ENCODE results near the gene CDH23.

Gene CDH23

GRCh38 chr10:71516890-71517289 is 120.2 kb downstream of the CDH23 start:
- no peak for DNase-seq (ENCODE audit: low read depth)

DNA sequence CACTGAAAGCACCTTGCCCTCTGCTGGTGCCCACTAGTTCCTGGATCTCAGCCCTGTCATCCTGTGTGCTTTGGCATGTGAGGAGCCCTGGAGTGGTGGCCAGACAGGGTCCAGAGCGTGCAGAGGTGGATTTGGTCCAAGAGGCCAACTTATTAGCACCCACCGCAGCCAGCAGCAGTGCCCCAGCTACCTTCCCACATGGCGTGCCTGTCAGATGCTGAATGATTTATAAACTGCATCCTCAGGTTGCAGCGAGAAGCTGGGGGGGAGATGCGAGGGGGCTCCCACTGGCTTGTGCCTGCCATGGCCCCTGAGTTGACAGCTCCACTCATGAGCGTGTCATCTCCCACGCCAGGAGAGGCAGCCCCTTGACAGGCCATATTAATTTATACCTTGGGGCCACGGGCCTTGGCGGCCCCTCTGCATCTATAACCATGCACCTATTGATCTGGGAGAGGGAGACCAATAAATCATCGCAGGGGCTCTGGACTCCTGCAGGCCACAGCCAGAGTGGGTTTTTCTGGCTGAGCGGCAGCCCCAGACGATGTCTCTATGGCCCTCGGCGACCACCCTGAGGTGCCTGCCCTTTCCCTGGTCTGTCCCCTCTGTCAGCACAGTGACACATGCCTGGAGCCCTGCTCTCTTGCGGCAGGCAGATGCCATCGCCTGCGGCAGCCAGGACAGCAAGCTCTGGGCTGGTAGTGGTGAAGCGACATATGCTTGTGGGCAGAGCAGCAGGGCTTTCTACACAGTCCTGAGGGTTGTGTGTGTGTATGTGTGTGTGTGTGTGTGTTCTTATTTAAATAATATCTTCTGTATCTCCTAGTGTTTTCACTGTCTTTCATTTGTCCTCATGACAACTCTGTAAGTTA is 120.8 kb downstream of the CDH23 start:
- DNase-seq (ENCODE audit: low read depth), result no peak

DNA sequence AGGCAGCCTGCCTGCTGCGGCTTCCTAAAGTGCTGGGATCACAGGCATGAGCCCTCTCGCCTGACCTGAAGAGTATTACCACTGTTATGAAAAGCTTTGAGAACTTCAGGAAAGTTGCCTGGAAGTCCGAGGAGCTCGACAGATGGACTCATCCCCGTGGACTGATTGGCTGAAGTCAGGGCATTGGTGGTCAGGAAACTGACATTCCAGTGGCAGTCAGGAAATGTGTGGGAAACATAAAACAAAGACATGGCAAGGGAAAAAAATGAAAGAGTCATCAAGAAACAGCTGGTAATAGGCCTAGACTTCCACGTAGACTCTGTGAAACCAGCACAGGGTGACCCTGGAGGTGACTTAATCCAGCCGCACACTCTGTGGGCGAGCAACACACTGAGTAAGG is 123.3 kb downstream of the CDH23 start:
- DNase-seq (ENCODE audit: low read depth), result no peak

DNA sequence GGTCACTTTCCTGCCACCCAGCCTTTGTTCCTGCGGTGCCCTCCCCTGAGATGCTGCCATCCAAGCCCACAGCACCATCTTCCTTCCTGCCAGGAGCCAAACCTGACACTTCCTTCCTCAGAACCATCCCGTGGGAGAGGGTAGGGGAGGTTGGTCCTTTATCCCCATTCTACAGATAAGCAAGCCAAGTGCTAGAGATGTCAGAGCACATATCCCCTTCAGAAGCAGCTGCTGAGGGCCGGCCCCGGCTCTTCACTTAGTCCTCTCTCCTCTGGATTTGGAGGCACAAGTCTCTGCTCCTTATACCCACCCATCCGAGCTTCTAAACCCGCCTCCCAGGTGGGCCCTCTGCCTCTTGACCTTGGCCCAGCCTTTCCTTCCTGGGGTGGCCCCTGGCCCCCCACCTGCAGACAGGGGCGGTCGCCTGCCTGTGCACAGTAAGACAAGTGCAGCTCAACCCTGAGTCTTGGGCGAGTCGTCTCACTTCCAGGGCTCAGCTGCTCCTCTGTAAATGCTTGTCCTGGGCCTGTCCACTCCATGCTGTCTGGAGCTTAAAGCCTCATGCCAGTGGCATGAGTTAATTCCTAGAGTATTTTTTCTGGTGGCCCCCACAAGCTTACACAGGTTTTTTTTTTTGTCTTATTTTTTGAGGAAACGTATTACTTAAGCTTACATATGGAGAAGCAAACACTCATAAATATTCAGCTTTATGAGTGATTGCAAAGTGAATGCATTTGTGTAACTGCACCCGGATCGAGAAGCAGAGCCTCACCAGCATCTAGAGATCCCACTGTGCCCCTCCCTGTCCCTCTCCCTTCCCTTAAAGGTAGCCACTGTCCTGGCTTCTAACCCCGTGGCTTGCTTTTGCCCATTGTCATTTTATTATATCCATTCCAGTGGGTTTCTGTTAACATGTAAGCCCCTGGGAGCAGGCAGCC is 125.1 kb downstream of the CDH23 start:
- DNase-seq (ENCODE audit: low read depth), result no peak

- no peak for DNase-seq (ENCODE audit: low read depth)
Observed at GRCh38 chr10:71522442-71523144, 125.9 kb downstream of the CDH23 start.

GRCh38 chr10:71523756-71524155 is 127.0 kb downstream of the CDH23 start:
- DNase-seq (ENCODE audit: low read depth), result no peak

GRCh38 chr10:71525092-71525491 is 128.4 kb downstream of the CDH23 start:
- DNase-seq (ENCODE audit: low read depth), result no peak

DNA sequence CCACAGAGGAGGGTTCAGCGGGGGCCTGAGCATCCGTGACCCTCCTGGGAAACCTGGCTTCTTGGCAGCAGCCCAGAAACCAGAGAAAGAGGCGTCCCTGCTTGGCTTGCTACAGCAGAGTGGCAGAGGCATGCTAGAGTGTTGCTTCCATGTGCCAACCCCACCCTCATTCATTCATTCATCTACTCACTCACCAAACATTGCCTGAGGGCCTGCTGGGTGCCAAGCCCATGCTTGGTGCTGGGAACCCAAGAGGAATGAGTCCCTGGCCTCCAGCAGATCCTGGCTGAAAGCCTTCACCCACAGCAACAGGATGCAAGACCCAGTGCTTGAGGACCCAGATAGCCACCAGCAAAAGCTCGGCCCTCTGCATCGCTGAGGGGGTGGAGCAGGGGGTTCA is 129.0 kb downstream of the CDH23 start:
- DNase-seq (ENCODE audit: low read depth), result no peak

DNA sequence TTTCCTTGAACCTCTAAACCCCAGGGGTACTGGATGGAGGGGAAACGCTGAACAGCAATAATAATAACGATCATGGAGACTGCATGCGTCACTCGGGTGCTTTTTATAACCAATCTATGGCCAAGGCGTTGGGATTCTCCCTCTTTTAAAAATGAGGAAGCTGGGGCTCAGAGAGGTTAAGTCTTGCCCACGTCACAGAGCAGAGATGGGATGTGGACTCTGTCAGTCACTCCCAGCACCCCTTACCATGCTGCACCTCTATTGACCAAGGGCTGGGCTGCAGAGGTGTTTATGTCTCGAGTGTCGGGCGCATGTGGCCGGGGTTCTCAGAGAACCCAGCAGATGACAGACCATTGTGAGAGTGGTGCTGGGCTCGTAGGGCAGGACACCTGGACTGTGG is 129.9 kb downstream of the CDH23 start:
- no peak for DNase-seq (ENCODE audit: low read depth)

- no peak for DNase-seq (ENCODE audit: low read depth)
Observed at GRCh38 chr10:71527135-71527534, 130.4 kb downstream of the CDH23 start.

- no peak for DNase-seq (ENCODE audit: low read depth)
Observed at GRCh38 chr10:71528371-71529206, 131.9 kb downstream of the CDH23 start.

GRCh38 chr10:71529207-71529827 is 132.6 kb downstream of the CDH23 start:
- no peak for DNase-seq (ENCODE audit: low read depth)

DNA sequence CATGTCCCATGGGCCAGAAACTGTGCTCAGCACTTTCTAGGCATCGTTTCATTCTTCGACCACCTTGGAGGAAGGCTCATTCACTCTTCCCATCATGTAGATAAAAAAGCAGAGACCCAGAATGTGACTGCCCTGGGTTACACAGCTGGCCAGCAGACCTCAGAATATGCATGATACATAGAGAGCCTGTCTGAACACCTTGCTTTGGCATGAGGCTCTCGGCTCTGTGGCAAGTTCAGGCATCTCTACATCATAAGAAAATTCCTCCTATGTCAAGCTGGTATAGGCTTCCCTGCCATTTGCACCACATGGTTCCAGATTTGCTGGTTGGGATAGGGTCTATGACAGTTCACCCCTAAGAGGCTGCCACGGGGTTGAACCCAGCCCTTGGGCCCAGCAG is 134.1 kb downstream of the CDH23 start:
- no peak for DNase-seq (ENCODE audit: low read depth)

- no peak for DNase-seq (ENCODE audit: low read depth)
Observed at GRCh38 chr10:71531485-71532446, 135.0 kb downstream of the CDH23 start.

GRCh38 chr10:71532878-71533277 is 136.2 kb downstream of the CDH23 start:
- DNase-seq (ENCODE audit: low read depth), result no peak

DNA sequence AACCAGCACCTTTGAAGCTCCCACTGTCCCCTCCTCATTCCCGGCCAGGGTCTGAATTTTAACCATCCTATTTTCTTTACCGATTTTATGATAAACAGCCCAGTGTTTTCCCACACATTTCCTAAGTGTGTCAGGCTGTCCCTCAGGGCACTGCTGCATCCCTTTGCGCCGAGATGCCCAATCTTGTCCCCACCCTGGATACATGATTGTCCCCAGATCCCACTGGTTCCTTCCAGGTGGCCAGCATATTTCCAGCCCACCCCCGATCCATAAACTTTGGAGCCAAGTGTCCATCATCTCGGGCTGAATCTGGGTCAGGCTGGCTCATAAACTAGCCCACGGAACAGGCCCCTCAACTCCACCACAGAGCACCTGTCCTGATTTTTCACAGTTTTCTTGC is 137.2 kb downstream of the CDH23 start:
- no peak for DNase-seq (ENCODE audit: low read depth)

- no peak for DNase-seq (ENCODE audit: low read depth)
Observed at GRCh38 chr10:71534568-71535194, 138.0 kb downstream of the CDH23 start.

DNA sequence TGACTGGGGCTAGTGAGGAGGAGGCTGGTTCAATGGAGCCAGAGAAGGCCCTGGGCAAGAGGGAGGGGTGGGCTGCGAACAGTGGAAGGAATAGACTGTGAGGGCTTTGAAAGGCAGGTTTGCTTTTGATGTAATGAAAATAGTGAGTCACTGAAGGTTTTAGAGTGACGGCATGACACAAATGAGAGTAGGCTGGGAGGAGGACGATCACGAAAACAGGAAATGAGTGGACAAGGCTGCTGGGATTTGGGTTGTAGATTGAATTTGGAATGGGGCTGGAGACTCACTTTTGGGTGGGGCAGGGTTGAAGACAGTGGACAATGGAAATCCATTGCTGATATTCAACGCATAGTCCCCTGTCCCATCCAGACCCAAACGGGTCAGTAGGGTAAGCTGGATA is 139.6 kb downstream of the CDH23 start:
- DNase-seq (ENCODE audit: low read depth), result peak; percentile 11

GRCh38 chr10:71537125-71537524 is 140.4 kb downstream of the CDH23 start:
- DNase-seq (ENCODE audit: low read depth), result no peak
